Frontal cortex (tissue), 4 donors: ENCODE data around the gene SEPTIN11. TPM values are rescaled to one million over a fixed set of nuclear protein-coding genes. Genes with fewer than 3 reads are reported as not detected.

ENCODE experiments used
- DNase-seq, 2 donors: peaks; one replicate each; pipeline ENCODE4 v3.0.0; 2012; ENCODE audit warnings: low spot score in 2 of 2
- FAIRE-seq: peaks from 2 replicates; lab custom pipeline; 2012; peaks lifted over from hg19 to GRCh38; lab: Jason Lieb, UNC
- total RNA-seq: library from RNA; depleted of rRNA; stranded (reverse); fragments of >200 nt; gene quantifications from one replicate; pipeline ENCODE4 v1.2.3, GENCODE V29; 2014
- donor health status: control.
- donor health status: control.
- donor health status: control.

Gene SEPTIN11
- 198 TPM for total RNA-seq

GRCh38 chr4:76949276-76950051 lies at the start of gene SEPTIN11:
SEPTIN11 (plus strand) TSS chr4:76949752; CDS start chr4:76949904, 152 bp downstream.
- DNase-seq (peak; percentile 90 to 92), FAIRE-seq (no peak)

DNA sequence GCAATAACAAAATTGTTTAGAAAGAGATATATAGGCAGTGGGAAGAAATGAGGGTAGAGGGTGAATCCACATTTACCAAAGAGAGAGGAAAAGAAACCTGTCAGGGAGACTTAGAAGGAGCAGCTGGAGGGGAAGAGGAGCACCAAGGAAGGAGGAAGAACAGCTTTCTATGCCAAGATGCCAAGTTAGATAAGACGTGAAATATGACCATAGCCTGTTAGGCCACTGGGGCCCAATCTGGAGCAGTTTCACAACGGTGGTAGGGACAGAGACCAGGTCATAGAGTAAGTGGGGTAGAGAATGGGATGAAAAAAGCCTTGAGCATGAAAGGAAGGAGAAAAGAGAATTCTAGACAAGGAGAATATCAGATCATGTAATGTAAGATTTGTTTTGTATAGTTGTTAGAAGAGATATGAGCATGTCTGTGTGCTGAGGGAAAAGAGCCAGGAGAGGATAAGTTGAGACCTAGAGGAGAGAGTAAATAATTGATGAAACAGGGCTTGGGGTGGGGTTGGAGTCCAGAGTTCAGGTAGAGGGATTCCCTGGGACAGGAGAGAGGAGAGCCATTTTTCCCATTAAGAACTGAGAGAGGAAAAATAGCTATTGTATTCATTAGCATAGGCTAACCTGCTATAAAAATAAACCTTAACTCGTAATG lies 47.2 kb upstream of the SEPTIN11 start:
- FAIRE-seq = no peak
- DNase-seq = no peak

DNA sequence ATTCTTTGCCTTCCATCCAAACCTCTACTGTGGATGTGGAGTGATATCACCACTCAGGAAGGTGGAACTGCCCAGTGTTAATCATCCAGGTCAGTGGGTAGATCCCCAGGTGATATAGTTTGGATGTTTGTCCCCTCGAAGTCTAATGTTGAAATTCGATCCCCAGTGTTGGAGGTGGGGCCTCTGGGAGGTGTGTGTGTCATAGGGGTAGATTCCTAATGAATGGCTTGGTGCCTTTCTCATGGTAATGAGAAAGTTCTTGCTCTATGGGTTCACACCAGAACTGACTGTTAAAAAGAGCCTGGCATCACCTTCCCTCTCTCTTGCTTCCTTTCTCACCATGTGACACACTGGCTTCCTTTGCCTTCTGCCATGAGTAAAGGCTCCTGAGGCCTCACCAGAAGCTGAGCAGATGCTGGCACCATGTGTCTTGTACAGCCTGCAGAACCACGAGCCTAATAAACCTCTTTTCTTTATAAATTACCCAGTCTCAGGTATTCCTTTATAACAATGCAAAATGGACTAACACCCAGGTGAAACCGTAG lies 44.8 kb upstream of the SEPTIN11 start:
- DNase-seq (no peak), FAIRE-seq (no peak)

GRCh38 chr4:76905521-76905920 lies 44.0 kb upstream of the SEPTIN11 start:
- no peak for FAIRE-seq

GRCh38 chr4:76909711-76910110 lies 39.8 kb upstream of the SEPTIN11 start:
- no peak for FAIRE-seq
- DNase-seq = no peak

More at GRCh38 chr4:76905521-76905920, 44.0 kb upstream of the SEPTIN11 start:
- no peak for DNase-seq

DNA sequence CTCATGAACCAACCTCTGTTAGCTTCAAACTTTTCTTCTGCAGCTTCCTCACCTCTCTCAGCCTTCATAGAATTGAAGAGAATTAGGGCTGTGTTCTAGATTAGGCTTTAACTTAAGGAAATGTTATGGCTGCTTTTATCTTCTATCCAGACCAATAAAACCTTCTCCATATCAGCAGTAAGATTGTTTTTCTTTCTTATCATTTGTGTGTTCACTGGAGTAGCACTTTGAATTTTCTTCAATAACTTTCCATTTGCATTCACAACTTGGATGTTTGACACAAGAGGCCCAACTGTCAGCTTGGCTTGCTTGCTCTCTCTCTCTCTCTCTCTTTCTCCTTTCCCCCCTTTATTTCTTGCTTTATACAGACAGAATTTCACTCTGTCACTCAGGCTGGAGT lies 28.8 kb upstream of the SEPTIN11 start:
- FAIRE-seq (no peak), DNase-seq (no peak)

DNA sequence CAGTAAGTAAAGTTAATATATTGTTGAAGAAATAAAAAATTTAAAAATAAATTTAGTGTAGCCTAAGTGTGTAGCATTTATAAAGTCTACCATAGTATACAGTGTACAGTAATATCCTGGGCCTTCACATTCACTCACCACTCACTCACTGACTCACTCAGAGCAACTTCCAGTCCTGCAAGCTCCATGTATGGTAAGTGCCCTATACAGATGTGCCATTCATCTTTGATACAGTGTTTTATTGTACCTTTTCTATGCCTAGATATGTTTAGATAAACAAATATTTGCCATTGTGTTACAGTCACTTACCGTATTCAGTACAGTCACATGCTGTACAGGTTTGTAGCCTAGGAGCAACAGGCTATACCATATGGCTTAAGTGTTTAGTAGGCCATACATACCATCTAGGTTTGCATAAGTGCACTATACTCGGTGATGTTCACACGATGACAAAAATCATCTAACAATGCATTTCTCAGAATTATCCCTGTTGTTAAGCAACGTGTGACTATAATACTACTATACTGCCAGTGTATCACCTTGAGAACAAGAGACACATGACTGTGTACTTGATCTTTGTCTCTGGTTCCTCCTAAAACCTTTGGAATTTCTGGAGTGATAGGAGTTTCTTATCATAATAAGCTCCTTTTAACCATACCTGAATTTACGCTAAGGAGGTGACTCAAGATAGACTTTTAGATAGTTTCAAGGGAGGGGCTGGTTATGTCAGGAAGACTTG lies 25.8 kb upstream of the SEPTIN11 start:
- DNase-seq (no peak), FAIRE-seq (no peak)

DNA sequence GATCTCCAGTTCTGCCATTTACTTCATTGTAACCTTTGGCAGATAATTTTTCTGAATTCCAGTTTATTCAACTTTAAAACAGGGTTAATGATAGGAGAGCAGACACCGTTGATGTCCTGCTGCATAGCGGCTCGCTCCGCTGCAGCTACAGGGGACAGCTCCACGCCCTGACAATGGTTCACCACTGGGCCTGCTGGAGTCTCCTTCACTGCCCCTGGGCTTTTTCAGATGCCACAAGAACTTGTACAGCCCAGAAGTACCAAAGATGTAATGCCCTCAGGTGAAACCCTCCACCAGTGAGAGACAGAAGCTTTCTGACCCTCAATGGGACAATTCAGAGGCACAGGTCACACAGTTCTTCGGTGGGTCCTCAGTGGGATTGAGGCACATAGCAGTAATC lies 22.7 kb upstream of the SEPTIN11 start:
- DNase-seq = no peak
- FAIRE-seq = no peak

- no peak for DNase-seq
- FAIRE-seq = no peak
These were observed 18.9 kb upstream of the SEPTIN11 start for GRCh38 chr4:76930685-76931084.

DNA sequence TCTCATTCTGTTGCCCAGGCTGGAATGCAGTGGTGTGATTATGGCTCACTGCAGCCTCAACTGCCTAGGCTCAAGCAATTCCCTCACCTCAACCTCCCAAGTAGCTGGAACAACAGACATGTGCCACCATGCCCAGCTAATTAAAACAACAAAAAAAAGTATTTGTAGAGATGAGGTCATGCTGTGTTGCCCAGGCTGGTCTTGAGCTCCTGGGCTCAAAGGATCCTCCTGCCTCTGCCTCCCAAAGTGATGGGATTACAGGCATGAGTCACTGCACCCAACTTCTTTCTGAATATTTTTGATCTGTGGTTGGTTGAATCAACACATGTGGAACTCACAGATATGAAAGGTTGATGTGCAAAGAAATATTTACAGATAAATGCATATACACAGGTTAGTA lies 18.5 kb upstream of the SEPTIN11 start:
- FAIRE-seq = no peak
- DNase-seq = no peak

GRCh38 chr4:76931576-76932276 lies 17.8 kb upstream of the SEPTIN11 start:
- FAIRE-seq (no peak), DNase-seq (no peak)

DNA sequence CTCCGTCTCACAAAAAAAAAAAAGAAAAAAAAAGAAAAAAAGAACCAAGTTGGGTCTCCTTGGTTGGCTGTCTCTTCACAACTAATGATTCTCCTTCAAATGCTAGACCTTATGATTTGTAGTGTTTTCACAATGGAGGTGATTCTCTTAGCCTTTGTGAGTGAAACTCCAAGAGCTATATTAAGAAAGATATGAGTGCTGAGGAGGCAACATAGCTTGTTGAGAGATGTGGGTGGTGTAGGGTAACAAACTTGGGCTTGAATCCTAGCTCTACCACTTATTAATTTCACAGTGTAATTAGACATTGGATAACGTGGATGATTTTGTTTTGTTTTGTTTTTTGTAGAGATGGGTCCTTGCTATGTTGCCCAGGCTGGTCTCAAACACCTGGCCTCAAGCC lies 10.4 kb upstream of the SEPTIN11 start:
- no peak for FAIRE-seq
- DNase-seq = no peak

DNA sequence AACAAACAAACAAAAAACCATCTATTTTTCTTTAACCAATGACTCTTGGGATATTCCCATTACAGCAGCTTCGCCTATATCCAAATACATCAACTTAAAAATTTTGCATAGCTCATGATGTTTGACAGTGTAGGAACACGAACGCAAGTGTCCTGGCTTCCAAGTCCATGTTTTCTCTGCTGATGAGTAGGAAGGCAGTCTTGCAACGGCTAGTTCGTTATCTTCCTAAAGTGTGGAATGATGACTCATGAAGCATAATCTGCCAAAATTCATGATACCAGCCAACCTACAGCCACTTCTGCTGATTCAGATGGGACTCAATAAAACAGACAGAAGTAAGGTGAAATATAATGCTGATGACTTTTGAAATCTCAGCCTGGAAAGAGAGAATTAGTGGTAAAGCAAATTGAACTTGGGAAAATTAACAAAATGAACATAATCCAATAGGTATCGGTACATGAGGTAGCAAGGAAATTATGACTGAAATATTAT lies 6.4 kb upstream of the SEPTIN11 start:
- no peak for DNase-seq
- no peak for FAIRE-seq

GRCh38 chr4:76943790-76944189 lies 5.8 kb upstream of the SEPTIN11 start:
- FAIRE-seq = no peak

GRCh38 chr4:76947369-76947768 lies 2.2 kb upstream of the SEPTIN11 start:
- FAIRE-seq (no peak), DNase-seq (no peak)

More at GRCh38 chr4:76943790-76944189, 5.8 kb upstream of the SEPTIN11 start:
- DNase-seq = no peak

GRCh38 chr4:76948443-76949275 lies 893 bp upstream of the SEPTIN11 start:
- DNase-seq = peak; percentile 64 to 76
- FAIRE-seq = no peak

DNA sequence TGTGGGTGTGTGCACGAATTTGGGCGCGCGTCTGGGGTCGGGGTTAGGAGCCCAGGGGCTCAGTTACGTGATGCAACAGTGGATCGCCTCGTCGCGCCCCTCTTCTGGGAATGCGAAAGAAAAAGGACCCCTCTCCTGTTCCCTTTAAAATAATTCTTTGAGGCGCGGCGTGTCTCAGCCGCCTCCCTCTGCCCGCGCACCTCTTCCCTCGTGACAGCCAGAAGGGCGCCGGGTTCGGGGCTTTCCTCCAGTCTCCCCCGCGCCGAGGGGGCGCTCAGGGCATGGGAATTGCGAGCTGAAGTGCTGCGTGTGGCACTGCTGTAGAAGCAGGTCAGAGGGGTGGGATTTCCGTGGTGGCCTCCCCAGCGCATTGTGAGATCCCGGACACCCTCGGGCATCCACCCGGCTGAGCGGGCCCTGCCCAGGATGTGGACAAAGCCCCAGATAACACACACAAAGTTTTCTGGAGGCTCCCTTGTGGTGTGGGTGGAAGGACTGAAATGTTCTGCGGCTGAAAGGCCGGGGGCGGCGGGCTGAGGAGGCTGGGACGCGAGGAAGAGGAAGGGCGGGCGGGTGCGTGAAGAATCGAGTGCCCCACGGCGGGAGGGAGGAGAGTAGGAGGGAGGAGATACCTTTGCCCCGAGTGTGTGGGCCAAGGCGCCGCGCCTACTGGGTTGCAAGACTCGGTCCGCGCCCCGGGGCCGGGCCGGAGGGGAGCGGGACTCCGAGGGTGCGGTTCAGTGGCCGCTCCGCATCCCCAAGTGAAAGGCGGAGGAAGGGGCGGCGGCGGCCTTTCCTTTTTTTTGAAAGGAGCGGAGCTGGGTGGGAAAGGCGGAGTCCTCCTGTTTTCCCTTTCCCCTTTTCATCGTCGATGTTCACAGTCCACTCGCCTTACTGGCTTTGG lies 752 bp downstream of the SEPTIN11 start:
- DNase-seq (peak; percentile 44 to 50), FAIRE-seq (no peak)
